K562 (cell line): ENCODE results near the gene P3H4. TPM values are rescaled to one million over a fixed set of nuclear protein-coding genes. Genes with fewer than 3 reads are reported as not detected.

Experiments used
- ADNP ChIP-seq: fragments of 200-800 bp; sonication (Bioruptor generic); IDR thresholded peaks from 2 replicates; pipeline ENCODE4 v1.6.1; 2016; ENCODE audit warnings: missing genetic modification characterization, missing compliant biosample characterization
- CAMTA2 ChIP-seq: fragments of 250-450 bp; sonication (Bioruptor Pico); conservative IDR thresholded peaks from 2 replicates; pipeline ENCODE4 v1.5.1; 2022
- CBFA2T3 ChIP-seq: fragments of 450-650 bp; IDR thresholded peaks from 2 replicates; pipeline ENCODE4 v1.6.1; 2017
- COPS2 ChIP-seq: fragments of 450-650 bp; conservative IDR thresholded peaks from 2 replicates; pipeline ENCODE4 v1.6.1; 2016; ENCODE audit warnings: mild to moderate bottlenecking, moderate library complexity
- ERF ChIP-seq: fragments of 450-650 bp; formaldehyde crosslinking; IDR thresholded peaks from 2 replicates; pipeline ENCODE4 v1.4.0; 2020; ENCODE audit warnings: mild to moderate bottlenecking, mixed read lengths
- ESRRA ChIP-seq: fragments of 450-650 bp; IDR thresholded peaks from 2 replicates; pipeline ENCODE4 v1.6.1; 2014; ENCODE audit warnings: low read depth, mild to moderate bottlenecking, moderate library complexity, borderline replicate concordance
- FOXA3 ChIP-seq, 2 experiments: fragments of 450-650 bp in 1 of 2; sonication (generic) in 1 of 2; formaldehyde crosslinking; IDR thresholded peaks in 1 of 2; conservative IDR thresholded peaks in 1 of 2; 2 replicates each; pipeline versions ENCODE4 v1.4.0 to v1.8.0; 2020 to 2022; ENCODE audit warnings: mild to moderate bottlenecking in 2 of 2, missing genetic modification reagents in 1 of 2
- HIVEP1 ChIP-seq: fragments of 250-450 bp; sonication (Bioruptor Pico); IDR thresholded peaks from 2 replicates; pipeline ENCODE4 v1.4.0; 2020; ENCODE audit warnings: mild to moderate bottlenecking
- HNRNPUL1 ChIP-seq: fragments of 200-400 bp; formaldehyde crosslinking; IDR thresholded peaks from 2 replicates; pipeline ENCODE4 v1.6.1; 2017; ENCODE audit warnings: low read length
- LEF1 ChIP-seq: fragments of 450-650 bp; IDR thresholded peaks from 2 replicates; pipeline ENCODE4 v1.6.1; 2016; ENCODE audit warnings: mild to moderate bottlenecking
- MEF2D ChIP-seq: conservative IDR thresholded peaks from 2 replicates; pipeline ENCODE4 v1.6.1; 2016; ENCODE audit warnings: low read depth, missing genetic modification characterization, missing compliant biosample characterization
- NONO ChIP-seq, 2 experiments: fragments of 200-400 bp in 1 of 2; fragments of 450-650 bp in 1 of 2; formaldehyde crosslinking in 1 of 2; IDR thresholded peaks; 2 replicates each; pipeline ENCODE4 v1.6.1; 2017; ENCODE audit warnings: low read depth in 2 of 2, mild to moderate bottlenecking in 2 of 2, moderate library complexity in 2 of 2, low read length in 1 of 2
- NR2F6 ChIP-seq: fragments of 450-650 bp; formaldehyde crosslinking; IDR thresholded peaks from 2 replicates; pipeline ENCODE4 v1.4.0; 2020; ENCODE audit warnings: mild to moderate bottlenecking
- PHTF2 ChIP-seq: fragments of 250-450 bp; sonication (Bioruptor Pico); IDR thresholded peaks from 2 replicates; pipeline ENCODE4 v1.5.0; 2021; ENCODE audit warnings: mild to moderate bottlenecking
- POLR2H ChIP-seq: IDR thresholded peaks from 2 replicates; pipeline ENCODE4 v1.6.1; 2016; ENCODE audit warnings: missing genetic modification characterization, low read depth, mild to moderate bottlenecking, control low read depth, missing compliant biosample characterization, moderate library complexity
- PTTG1 ChIP-seq: fragments of 450-650 bp; IDR thresholded peaks from 2 replicates; pipeline ENCODE4 v1.6.1; 2016; ENCODE audit warnings: low read depth, mild to moderate bottlenecking, missing genetic modification characterization, missing compliant biosample characterization
- SIRT6 ChIP-seq: IDR thresholded peaks from one replicate; pipeline ENCODE4 v1.6.1; 2012; ENCODE audit warnings: low read depth, mild to moderate bottlenecking, control low read depth, inconsistent platforms, low read length, moderate library complexity
- SNRNP70 ChIP-seq: fragments of 200-400 bp; formaldehyde crosslinking; optimal IDR thresholded peaks from 2 replicates; pipeline ENCODE3; 2017; ENCODE audit warnings: low read depth, low read length
- TAF9B ChIP-seq: fragments of 450-650 bp; IDR thresholded peaks from 2 replicates; pipeline ENCODE4 v1.6.1; 2018; ENCODE audit warnings: mild to moderate bottlenecking; ENCODE audit not compliant: partially characterized antibody
- TARDBP ChIP-seq: fragments of 450-650 bp; IDR thresholded peaks from 2 replicates; pipeline ENCODE4 v1.6.1; 2016
- ZNF224 ChIP-seq: sonication (generic); formaldehyde crosslinking; IDR thresholded peaks from 2 replicates; pipeline ENCODE4 v1.8.0; 2022; ENCODE audit warnings: mild to moderate bottlenecking, missing genetic modification reagents
- ZNF511 ChIP-seq: sonication (generic); formaldehyde crosslinking; IDR thresholded peaks from 2 replicates; pipeline ENCODE4 v1.8.0; 2022; ENCODE audit warnings: mild to moderate bottlenecking, missing genetic modification reagents
- ZNF592 ChIP-seq: fragments of 450-650 bp; IDR thresholded peaks from 2 replicates; pipeline ENCODE4 v1.6.1; 2017; ENCODE audit warnings: antibody characterized with exemption, mild to moderate bottlenecking
- ZNF740 ChIP-seq, 3 experiments: fragments of 200-800 bp in 1 of 3; sonication (Bioruptor generic) in 1 of 3; sonication (generic) in 1 of 3; formaldehyde crosslinking in 1 of 3; IDR thresholded peaks; 2 replicates each; pipeline versions ENCODE4 v1.6.1 to v1.8.0; 2016 to 2022; ENCODE audit warnings: mild to moderate bottlenecking in 2 of 3, missing compliant biosample characterization in 2 of 3, missing genetic modification characterization in 2 of 3, missing genetic modification reagents in 1 of 3
- polyA plus RNA-seq, 8 experiments: library from polyadenylated mRNA; depleted of rRNA in 4 of 8; stranded (reverse) in 5 of 8; unstranded in 3 of 8; fragments of >200 nt; fragmentation: Nextera tagmentation in 2 of 8; fragmentation: Illumina TruSeq in 1 of 8; extraction: Ambion mirVana in 2 of 8; extraction: Trizol in 1 of 8; gene quantifications; 2 replicates each; pipeline versions ENCODE4 v1.2.1 to v1.2.3, GENCODE V29; 2011 to 2014; ENCODE audit warnings: inconsistent platforms in 1 of 8, missing spikeins in 1 of 8
- total RNA-seq, 7 experiments: library from RNA; depleted of rRNA in 6 of 7; stranded (reverse); fragments of >200 nt in 6 of 7; fragmentation: Illumina TruSeq in 2 of 7; extraction: Trizol in 2 of 7; gene quantifications; 2 replicates each; pipeline versions ENCODE4 v1.2.1 to v1.2.3, GENCODE V29; 2011 to 2021; ENCODE audit warnings: low replicate concordance in 1 of 7

The P3H4 gene
- total and polyA plus RNA-seq, 9 of the 15 experiments (the other 6 are each of a cell fraction or from before 2014, with no cell fraction given), result 0.10 to 3.7 (median 1.0) TPM

GRCh38 chr17:41786227-41787020 is 25.3 kb downstream of the P3H4 start, which contains the start of gene JUP (continued):
- TF ChIP-seq ZNF592 (peak; percentile 57), ZNF511 (peak; percentile 48; the same call in 1 of the 2 replicates), CAMTA2 (CRISPR knock-in tag) (no peak), HNRNPUL1 (no peak), POLR2H (tag) (peak; percentile 85), SIRT6 (no peak), HIVEP1 (CRISPR knock-in tag) (no peak), NR2F6 (CRISPR knock-in tag) (no peak), PHTF2 (CRISPR knock-in tag) (no peak), ZNF224 (CRISPR knock-in tag) (no peak), ERF (CRISPR knock-in tag) (no peak), ZNF740 (CRISPR knock-in tag; IDR thresholded peaks at IDR 0.05) (peak; percentile 35; the same call in 1 of the 2 replicates), ZNF740 (tag; IDR thresholded peaks at IDR 0.05) (no peak), MEF2D (tag) (no peak), LEF1 (no peak), SNRNP70 (no peak), PTTG1 (tag) (no peak), FOXA3 (CRISPR knock-in tag; conservative IDR thresholded peaks at IDR 0.05 in 1 of 2, IDR thresholded peaks at IDR 0.05 in 1 of 2) (no peak), TARDBP (peak; percentile 79; the same call in 1 of the 2 replicates), ADNP (no peak), COPS2 (no peak), NONO (IDR thresholded peaks at IDR 0.05; ENCODE audit: low read depth in 2 of 2, low read length in 1 of 2) (peak; percentile 87 to 99; a peak in 3 of 4 replicates), TAF9B (no peak), ESRRA (peak; percentile 37; the same call in 1 of the 2 replicates), CBFA2T3 (no peak)
